Coronary artery (tissue), 2 donors: ENCODE measurements around the gene TBC1D21.

Experiments
- DNase-seq: peaks from one replicate; pipeline ENCODE4 v3.0.0-alpha.2; 2017; ENCODE audit warnings: low spot score
- H3K27ac ChIP-seq, 2 donors: fragments of 200-600 bp; sonication (generic); one replicate each; pipeline ENCODE4 v1.5.1; 2016 to 2019
- H3K4me3 ChIP-seq: fragments of 200-600 bp; sonication (generic); 2 replicates; pipeline ENCODE4 v1.5.1; 2016; ENCODE audit warnings: mild to moderate bottlenecking, moderate library complexity
- TF ChIP-seq, protein P1 (sequence below): fragments of 200-600 bp; sonication (generic); IDR thresholded peaks from one replicate; pipeline ENCODE4 v1.5.1; 2019; ENCODE audit warnings: antibody characterized with exemption

TBC1D21 gene

DNA sequence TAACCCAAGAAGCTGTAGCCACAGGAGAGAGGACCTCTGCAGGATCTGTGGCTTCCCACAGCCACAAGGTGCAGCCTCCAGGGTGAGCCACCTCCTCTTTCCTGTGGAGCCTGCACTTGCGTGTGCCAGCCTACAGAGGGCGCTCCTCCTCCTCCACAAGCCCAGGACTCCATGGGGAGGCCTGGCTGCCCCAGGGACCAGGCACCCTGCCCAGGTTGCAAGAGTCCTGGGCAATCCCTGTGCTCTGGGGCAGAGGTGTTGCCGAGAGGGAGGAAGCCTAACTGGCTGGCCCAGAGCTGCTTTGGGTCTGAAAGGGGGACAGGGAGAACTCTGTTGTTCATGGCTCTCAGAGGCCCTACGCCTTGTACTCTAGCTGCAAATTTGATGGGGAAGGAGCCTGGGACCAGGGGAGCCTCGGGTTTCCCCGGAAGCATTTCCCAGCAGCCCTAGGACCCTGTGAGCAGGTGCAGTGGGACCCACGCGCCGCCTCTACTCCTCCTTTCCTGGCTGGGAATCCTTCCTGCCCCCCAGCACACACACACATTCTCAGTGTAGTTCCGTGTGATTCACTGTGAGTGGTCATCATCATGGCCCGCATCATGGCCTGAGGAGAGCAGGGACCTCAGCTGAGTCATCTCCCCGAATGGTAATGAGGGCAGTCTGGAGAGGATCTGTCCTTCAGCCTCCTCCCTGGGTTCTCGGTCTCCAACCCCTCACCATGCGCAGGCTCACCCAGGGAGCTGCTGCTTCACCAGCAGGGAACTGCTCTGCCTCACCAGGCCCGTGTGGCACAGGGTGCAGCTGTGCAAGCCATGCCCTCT lies 24.3 kb downstream of the TBC1D21 start:
- H3K27ac ChIP-seq, result no peak overlapping the region
- TF ChIP-seq, protein P1, sequence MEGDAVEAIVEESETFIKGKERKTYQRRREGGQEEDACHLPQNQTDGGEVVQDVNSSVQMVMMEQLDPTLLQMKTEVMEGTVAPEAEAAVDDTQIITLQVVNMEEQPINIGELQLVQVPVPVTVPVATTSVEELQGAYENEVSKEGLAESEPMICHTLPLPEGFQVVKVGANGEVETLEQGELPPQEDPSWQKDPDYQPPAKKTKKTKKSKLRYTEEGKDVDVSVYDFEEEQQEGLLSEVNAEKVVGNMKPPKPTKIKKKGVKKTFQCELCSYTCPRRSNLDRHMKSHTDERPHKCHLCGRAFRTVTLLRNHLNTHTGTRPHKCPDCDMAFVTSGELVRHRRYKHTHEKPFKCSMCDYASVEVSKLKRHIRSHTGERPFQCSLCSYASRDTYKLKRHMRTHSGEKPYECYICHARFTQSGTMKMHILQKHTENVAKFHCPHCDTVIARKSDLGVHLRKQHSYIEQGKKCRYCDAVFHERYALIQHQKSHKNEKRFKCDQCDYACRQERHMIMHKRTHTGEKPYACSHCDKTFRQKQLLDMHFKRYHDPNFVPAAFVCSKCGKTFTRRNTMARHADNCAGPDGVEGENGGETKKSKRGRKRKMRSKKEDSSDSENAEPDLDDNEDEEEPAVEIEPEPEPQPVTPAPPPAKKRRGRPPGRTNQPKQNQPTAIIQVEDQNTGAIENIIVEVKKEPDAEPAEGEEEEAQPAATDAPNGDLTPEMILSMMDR, result peak; percentile 65
- no peak overlapping the region for H3K4me3 ChIP-seq
- peak; percentile 76 for DNase-seq

DNA sequence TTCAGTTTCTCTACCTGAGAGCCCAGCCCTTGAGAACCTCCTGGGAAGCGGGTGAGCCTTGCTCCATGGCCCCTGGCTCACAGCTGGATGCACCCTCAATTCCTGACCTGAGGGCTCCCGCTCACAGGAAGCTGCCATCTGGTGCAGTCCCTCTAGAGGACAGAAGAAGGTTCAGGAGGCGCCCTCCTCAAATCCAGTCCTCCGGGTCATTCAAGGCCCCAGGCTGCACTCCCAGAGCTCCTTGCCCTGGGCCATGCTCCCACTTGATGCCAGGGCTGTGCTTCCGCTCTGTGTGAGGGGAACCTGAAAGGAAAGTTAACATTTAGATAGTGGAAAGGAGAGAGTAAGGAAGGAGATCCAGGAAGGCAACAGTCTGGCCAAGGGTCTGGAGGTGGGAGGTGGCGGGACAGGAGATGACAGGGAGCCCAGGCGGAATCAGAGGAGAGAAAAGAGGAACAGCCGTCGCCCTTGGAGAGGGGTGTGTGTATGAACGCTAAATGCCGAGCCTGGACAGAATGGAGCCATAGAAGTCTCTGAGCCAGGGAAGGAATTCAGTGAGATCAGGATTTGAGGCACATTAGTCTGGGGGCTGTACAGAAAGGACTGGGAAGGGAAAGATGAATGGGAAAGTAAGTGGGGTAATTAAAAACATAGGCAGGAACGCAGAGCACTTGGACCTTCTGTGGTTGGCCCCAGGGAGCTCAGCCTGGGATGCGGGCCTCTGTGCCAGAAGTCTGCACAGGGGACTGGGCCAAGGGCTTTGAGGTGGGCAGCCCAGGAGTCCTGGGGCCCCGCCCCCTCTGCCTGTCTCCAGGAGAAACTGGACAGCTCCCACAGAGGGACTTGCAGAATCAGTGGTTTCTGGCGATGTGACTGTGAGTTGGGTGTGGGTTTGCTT lies 26.1 kb downstream of the TBC1D21 start:
- DNase-seq, result peak; percentile 65
- no peak overlapping the region for H3K4me3 ChIP-seq
- TF ChIP-seq, protein P1, result no peak
- H3K27ac ChIP-seq, result no peak overlapping the region

DNA sequence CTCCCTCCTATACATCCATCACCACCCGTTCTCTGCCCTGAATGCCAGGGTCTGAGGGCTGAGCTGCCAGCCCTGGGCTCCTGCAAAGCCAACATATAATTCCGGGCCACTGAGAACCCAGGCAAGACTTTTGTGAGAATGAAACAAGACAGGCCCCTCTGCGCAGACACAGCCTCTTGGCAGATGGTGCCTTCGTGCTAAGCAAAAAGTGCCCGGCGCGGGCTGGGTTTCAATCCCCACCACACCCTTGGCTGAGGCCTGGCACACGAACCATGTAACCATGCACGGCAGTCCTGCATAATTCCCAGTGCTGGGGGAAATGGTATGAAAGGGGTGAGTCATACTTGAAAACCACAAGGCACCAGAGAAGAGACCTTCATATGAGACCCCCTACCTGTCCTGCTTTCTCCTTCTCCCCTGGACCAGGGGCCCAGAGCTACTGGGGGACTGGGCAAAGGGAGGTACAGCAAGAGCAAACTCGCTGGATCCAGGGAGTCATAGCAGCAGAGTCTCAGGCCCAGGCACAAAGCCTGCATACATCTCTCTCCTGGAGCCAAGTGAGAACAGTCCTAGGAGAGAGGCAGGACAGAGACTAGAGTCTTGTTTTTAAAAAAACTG lies 26.8 kb downstream of the TBC1D21 start:
- Histone ChIP-seq H3K27ac (no peak overlapping the region), H3K4me3 (no peak overlapping the region)
- DNase-seq, result peak; percentile 66
- TF ChIP-seq, protein P1, result no peak

DNA sequence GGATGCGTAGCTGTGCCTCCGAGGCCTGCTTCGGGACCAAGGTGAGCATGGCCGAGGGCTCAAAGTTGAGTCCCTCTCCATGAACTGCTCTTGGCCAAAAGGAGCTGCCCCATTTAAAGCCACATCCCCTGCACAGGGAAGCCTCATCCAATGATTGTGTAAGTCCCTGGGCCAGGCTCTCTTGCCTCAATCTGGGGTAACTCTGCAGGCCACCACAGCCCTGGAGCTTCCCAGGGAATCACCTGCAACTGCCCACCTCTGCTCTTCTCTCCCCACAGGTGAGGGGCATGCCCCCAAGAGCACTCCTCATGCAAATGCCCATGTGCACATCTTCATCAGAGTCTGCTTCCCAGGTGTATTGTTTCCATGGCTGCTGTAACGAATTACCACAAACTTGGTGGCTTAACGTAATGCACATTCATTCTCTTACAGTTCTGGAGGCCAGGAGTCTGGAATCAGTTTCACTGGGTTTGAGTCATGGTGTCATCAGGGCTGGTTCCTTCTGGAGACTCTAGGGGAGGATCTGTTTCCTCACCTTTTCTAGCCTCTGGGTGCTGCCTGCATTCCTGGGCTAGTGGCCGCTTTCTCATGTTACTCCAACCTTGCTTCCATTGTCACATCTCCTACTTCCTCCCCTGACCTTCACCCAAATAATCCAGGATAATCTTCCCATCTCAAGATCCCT lies 27.9 kb downstream of the TBC1D21 start:
- DNase-seq, result peak; percentile 36
- TF ChIP-seq, protein P1, result no peak
- no peak overlapping the region for H3K4me3 ChIP-seq
- H3K27ac ChIP-seq, result no peak overlapping the region

DNA sequence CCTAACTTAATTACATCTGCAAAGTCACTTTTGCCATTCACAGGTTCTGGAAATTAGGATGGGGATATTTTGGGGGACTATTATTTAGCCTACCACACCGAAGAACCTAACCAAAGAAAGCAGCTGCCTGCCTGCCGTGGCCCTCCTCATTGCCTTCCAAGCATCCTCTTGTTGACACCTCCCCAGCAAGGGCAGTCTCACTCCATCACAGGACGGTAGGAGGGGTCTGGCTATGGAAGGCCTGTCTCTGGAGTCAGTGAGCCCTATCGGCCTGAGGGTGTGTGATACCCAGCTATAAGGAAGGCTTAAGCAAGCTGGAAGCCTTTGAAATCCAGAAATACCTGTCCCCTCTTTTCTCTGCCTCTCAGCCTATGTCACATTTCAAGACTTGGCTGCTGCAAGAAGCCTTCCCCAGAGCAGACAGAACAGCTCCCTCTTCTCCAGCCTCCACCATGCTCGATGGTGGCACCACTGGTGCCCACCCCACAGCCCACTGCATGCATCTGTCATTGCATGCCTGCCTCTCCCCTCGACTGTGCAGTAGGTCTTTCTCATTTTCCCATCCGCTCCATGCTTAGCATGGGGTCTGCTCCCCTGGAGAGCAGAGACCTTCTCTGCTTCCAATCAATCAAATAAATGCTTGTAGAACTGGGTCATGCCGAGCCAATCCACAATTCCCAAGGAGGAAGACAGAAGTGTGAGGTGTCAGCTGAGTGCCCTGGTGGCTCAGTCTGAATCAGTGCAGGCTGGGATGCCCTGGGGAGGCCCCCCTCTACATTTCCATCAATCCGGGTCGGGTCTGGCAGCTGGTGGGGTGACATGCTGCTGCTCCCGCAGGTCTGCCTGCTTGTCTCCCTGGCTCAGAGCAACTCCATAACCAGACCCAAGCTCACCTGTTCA lies 29.0 kb downstream of the TBC1D21 start:
- H3K4me3 ChIP-seq, result no peak overlapping the region
- no peak overlapping the region for H3K27ac ChIP-seq
- peak; percentile 56 for DNase-seq
- TF ChIP-seq, protein P1, result no peak
